ENCODE results near the gene PLXDC1.

PLXDC1 gene

GRCh38 chr17:39126436-39126835 lies 25.0 kb downstream of the PLXDC1 start:
- TF ChIP-seq, protein P1, sequence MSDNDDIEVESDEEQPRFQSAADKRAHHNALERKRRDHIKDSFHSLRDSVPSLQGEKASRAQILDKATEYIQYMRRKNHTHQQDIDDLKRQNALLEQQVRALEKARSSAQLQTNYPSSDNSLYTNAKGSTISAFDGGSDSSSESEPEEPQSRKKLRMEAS (IDR thresholded peaks at IDR 0.05): no peak
- TF ChIP-seq NFIC (IDR thresholded peaks at IDR 0.05) (no peak), RAD21 (IDR thresholded peaks at IDR 0.05; ENCODE audit: low read depth) (no peak), CREB1 (IDR thresholded peaks at IDR 0.05; ENCODE audit: low read depth) (no peak), YY1 (IDR thresholded peaks at IDR 0.05; ENCODE audit: low read depth) (no peak), TAF1 (IDR thresholded peaks at IDR 0.05; ENCODE audit: low read depth) (no peak), USF1 (IDR thresholded peaks at IDR 0.05) (no peak), TEAD4 (IDR thresholded peaks at IDR 0.05) (no peak), FOXM1 (IDR thresholded peaks at IDR 0.05; ENCODE audit: borderline replicate concordance, low read depth) (no peak), EGR1 (IDR thresholded peaks at IDR 0.05) (no peak)

- TF ChIP-seq TCF12 (IDR thresholded peaks at IDR 0.05; ENCODE audit: low read depth) (no peak), TEAD4 (IDR thresholded peaks at IDR 0.05) (no peak), ZBTB7A (IDR thresholded peaks at IDR 0.05; ENCODE audit: low read depth) (no peak), EP300 (IDR thresholded peaks at IDR 0.05; ENCODE audit: borderline replicate concordance) (no peak), YY1 (IDR thresholded peaks at IDR 0.05; ENCODE audit: low read depth) (no peak), NFIC (IDR thresholded peaks at IDR 0.05) (no peak), TAF1 (IDR thresholded peaks at IDR 0.05; ENCODE audit: low read depth) (no peak), RAD21 (IDR thresholded peaks at IDR 0.05; ENCODE audit: low read depth) (no peak)
Measured at GRCh38 chr17:39125143-39125875, 26.1 kb downstream of the PLXDC1 start.

GRCh38 chr17:39123627-39124026 lies 27.8 kb downstream of the PLXDC1 start:
- TF ChIP-seq FOXM1 (IDR thresholded peaks at IDR 0.05; ENCODE audit: borderline replicate concordance, low read depth): no peak

DNA sequence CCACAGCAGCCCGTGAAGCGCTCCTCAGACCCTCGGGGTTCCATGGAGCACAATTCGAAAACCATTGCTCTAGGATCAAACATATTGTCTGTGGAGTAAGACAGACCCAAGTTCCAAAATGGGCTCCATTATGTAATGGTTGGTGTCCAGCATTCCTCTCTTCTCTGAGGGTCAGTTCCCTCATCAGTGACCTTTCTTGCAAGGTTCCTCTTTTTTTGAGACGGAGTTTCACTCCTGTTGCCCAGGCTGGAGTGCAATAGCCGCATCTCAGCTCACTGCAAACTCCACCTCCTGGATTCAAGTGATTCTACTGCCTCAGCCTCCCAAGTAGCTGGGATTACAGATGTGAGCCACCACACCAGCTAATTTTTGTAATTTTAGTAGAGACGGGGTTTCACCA lies 28.4 kb downstream of the PLXDC1 start:
- TF ChIP-seq EP300 (IDR thresholded peaks at IDR 0.05; ENCODE audit: borderline replicate concordance) (no peak), TCF12 (IDR thresholded peaks at IDR 0.05; ENCODE audit: low read depth) (no peak), TAF1 (IDR thresholded peaks at IDR 0.05; ENCODE audit: low read depth) (no peak), TEAD4 (IDR thresholded peaks at IDR 0.05) (no peak), CREB1 (IDR thresholded peaks at IDR 0.05; ENCODE audit: low read depth) (no peak), RAD21 (IDR thresholded peaks at IDR 0.05; ENCODE audit: low read depth) (no peak)
- TF ChIP-seq, protein P2, sequence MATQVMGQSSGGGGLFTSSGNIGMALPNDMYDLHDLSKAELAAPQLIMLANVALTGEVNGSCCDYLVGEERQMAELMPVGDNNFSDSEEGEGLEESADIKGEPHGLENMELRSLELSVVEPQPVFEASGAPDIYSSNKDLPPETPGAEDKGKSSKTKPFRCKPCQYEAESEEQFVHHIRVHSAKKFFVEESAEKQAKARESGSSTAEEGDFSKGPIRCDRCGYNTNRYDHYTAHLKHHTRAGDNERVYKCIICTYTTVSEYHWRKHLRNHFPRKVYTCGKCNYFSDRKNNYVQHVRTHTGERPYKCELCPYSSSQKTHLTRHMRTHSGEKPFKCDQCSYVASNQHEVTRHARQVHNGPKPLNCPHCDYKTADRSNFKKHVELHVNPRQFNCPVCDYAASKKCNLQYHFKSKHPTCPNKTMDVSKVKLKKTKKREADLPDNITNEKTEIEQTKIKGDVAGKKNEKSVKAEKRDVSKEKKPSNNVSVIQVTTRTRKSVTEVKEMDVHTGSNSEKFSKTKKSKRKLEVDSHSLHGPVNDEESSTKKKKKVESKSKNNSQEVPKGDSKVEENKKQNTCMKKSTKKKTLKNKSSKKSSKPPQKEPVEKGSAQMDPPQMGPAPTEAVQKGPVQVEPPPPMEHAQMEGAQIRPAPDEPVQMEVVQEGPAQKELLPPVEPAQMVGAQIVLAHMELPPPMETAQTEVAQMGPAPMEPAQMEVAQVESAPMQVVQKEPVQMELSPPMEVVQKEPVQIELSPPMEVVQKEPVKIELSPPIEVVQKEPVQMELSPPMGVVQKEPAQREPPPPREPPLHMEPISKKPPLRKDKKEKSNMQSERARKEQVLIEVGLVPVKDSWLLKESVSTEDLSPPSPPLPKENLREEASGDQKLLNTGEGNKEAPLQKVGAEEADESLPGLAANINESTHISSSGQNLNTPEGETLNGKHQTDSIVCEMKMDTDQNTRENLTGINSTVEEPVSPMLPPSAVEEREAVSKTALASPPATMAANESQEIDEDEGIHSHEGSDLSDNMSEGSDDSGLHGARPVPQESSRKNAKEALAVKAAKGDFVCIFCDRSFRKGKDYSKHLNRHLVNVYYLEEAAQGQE (IDR thresholded peaks at IDR 0.05; ENCODE audit: low read depth): no peak

GRCh38 chr17:39118674-39119419 lies 32.6 kb downstream of the PLXDC1 start:
- TF ChIP-seq USF1 (IDR thresholded peaks at IDR 0.05) (0 out of 2 replicates have a peak, but pooled peaks have one; percentile 25), EGR1 (IDR thresholded peaks at IDR 0.05) (no peak)

DNA sequence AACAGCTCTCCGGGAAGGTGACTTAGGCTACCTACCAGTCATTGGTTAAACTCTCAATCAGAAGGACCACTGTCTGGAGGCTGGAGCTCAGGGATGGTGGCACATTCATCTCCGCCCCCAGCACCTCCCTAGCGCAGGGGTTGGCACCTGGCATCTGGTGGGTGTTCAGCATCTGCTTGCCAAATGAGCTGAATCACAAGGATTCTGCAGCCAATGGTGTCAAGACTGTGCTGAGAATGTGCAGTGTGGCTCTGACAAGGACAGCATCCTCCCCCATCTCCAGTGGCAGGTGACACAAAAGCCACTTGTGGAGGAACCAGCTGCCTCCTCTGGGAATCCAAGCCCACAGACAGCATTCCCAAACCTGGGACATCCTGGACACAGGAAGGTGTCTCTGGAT lies 35.2 kb downstream of the PLXDC1 start:
- TF ChIP-seq, protein P2 (IDR thresholded peaks at IDR 0.05; ENCODE audit: low read depth): no peak
- TF ChIP-seq TCF12 (IDR thresholded peaks at IDR 0.05; ENCODE audit: low read depth): no peak
- TF ChIP-seq FOXM1 (IDR thresholded peaks at IDR 0.05; ENCODE audit: borderline replicate concordance, low read depth): no peak
- TF ChIP-seq TAF1 (IDR thresholded peaks at IDR 0.05; ENCODE audit: low read depth): no peak
- TF ChIP-seq USF1 (IDR thresholded peaks at IDR 0.05): no peak
- no peak for TF ChIP-seq RAD21 (IDR thresholded peaks at IDR 0.05; ENCODE audit: low read depth)
- no peak for TF ChIP-seq TEAD4 (IDR thresholded peaks at IDR 0.05)
- TF ChIP-seq, protein P1 (IDR thresholded peaks at IDR 0.05): no peak
- TF ChIP-seq EP300 (IDR thresholded peaks at IDR 0.05; ENCODE audit: borderline replicate concordance): no peak
- no peak for TF ChIP-seq ZBTB7A (IDR thresholded peaks at IDR 0.05; ENCODE audit: low read depth)
- TF ChIP-seq CEBPB (IDR thresholded peaks at IDR 0.05): no peak
- TF ChIP-seq CREB1 (IDR thresholded peaks at IDR 0.05; ENCODE audit: low read depth): no peak
- TF ChIP-seq EGR1 (IDR thresholded peaks at IDR 0.05): no peak
